K562 (cell line): Measurements from ENCODE around the gene BIRC7. TPM values are rescaled to one million over a fixed set of nuclear protein-coding genes. Genes with fewer than 3 reads are reported as not detected.

Source experiments
- ATAC-seq: fragments of 200-7000 bp; cut with Tn5 transposase; 3 replicates; pipeline ENCODE4 v1.9.1; 2020; ENCODE audit warnings: moderate library complexity
- BruUV-seq: library from RNA; stranded (reverse); fragments of 400-500 nt; replicated peaks from 2 replicates; lab custom pipeline; 2021; lab: Mats Ljungman, UMichigan
- CTCF ChIA-PET: fragments of 300-600 bp; formaldehyde crosslinking; extraction: SDS; loops from one replicate; lab custom pipeline; 2021; ENCODE audit warnings: low intra/inter-chr PET ratio; lab: Yijun Ruan, JAX
- POLR2A ChIA-PET: fragments of 300-600, 350-650 bp; sonication (Branson Sonifier 250); formaldehyde crosslinking; extraction: SDS; loops from one replicate; lab custom pipeline; 2021; ENCODE audit warnings: antibody characterized with exemption, inconsistent platforms; lab: Yijun Ruan, JAX
- DNase-seq, 4 experiments: peaks; one replicate each; pipeline versions ENCODE4 v3.0.0 to v3.0.0-alpha.2; 2011 to 2018; ENCODE audit warnings: low spot score in 3 of 4, mixed read lengths in 3 of 4; ENCODE audit errors: extremely low read depth in 1 of 4
- FAIRE-seq: peaks from 2 replicates; lab custom pipeline; 2011; peaks lifted over from hg19 to GRCh38; lab: Jason Lieb, UNC
- H2AFZ ChIP-seq: 2 replicates; pipeline ENCODE4 v1.6.0; 2011; ENCODE audit warnings: low read depth, low read length, control low read depth, inconsistent platforms
- H3K27ac ChIP-seq: fragments of 200-600 bp; 3 replicates; pipeline ENCODE4 v1.8.0; 2011; ENCODE audit warnings: low read depth, mild to moderate bottlenecking, control low read depth, inconsistent platforms, low read length, moderate library complexity, mixed read lengths; ENCODE audit errors: extremely low read depth
- H3K27me3 ChIP-seq, 2 experiments: fragments of 300-600 bp in 1 of 2; 2 replicates in 1 of 2; 3 replicates in 1 of 2; pipeline versions ENCODE4 v1.6.0 to v1.8.0; 2011; ENCODE audit warnings: inconsistent platforms in 2 of 2, low read length in 2 of 2, mild to moderate bottlenecking in 1 of 2, mixed read lengths in 1 of 2, moderate library complexity in 1 of 2; ENCODE audit not compliant: control insufficient read depth in 2 of 2, insufficient read depth in 2 of 2
- H3K36me3 ChIP-seq: fragments of 300-600 bp; 3 replicates; pipeline ENCODE4 v1.8.0; 2011; ENCODE audit warnings: mild to moderate bottlenecking, low read length, inconsistent platforms; ENCODE audit not compliant: control insufficient read depth, insufficient read depth
- H3K4me1 ChIP-seq, 2 experiments: fragments of 200-600 bp in 1 of 2; replicated peaks in 1 of 2; 2 replicates in 1 of 2; 3 replicates in 1 of 2; pipeline versions ENCODE4 v1.5.1 to v1.8.0; 2011; ENCODE audit warnings: inconsistent platforms in 2 of 2, low read length in 2 of 2, mild to moderate bottlenecking in 1 of 2, mixed read lengths in 1 of 2, moderate library complexity in 1 of 2; ENCODE audit not compliant: control insufficient read depth in 2 of 2, insufficient read depth in 2 of 2
- H3K4me2 ChIP-seq: 2 replicates; pipeline ENCODE4 v1.6.1; 2011; ENCODE audit warnings: low read length, control low read depth, inconsistent platforms, mixed read lengths; ENCODE audit not compliant: insufficient read depth
- H3K4me3 ChIP-seq: fragments of 200-600 bp; sonication (generic), shearing (Covaris generic); 2 replicates; pipeline ENCODE4 v1.5.1; 2016; ENCODE audit warnings: control low read depth, inconsistent platforms
- H3K79me2 ChIP-seq: fragments of 200-600 bp; 3 replicates; pipeline ENCODE4 v1.8.0; 2011; ENCODE audit warnings: low read length, inconsistent platforms; ENCODE audit not compliant: control insufficient read depth, insufficient read depth
- H3K9ac ChIP-seq, 2 experiments: 2 replicates each; pipeline versions ENCODE4 v1.6.0 to v1.6.1; 2011; ENCODE audit warnings: low read depth in 2 of 2, low read length in 2 of 2, control low read depth in 1 of 2, inconsistent platforms in 1 of 2, mild to moderate bottlenecking in 1 of 2, mixed read lengths in 1 of 2; ENCODE audit not compliant: insufficient read depth in 1 of 2
- H3K9me1 ChIP-seq: one replicate; pipeline ENCODE4 v1.6.0; 2011; ENCODE audit warnings: inconsistent platforms, mild to moderate bottlenecking, low read length, moderate library complexity; ENCODE audit not compliant: control insufficient read depth, insufficient read depth
- H3K9me3 ChIP-seq: replicated peaks from 2 replicates; pipeline ENCODE4 v1.5.1; 2011; ENCODE audit warnings: low read depth, low read length, inconsistent platforms; ENCODE audit not compliant: control insufficient read depth, insufficient read depth
- H4K20me1 ChIP-seq: replicated peaks from 2 replicates; pipeline ENCODE4 v1.6.1; 2011; ENCODE audit warnings: low read length, inconsistent platforms, mixed read lengths; ENCODE audit not compliant: control insufficient read depth, insufficient read depth
- BCOR ChIP-seq: fragments of 450-650 bp; IDR thresholded peaks from 2 replicates; pipeline ENCODE4 v1.6.1; 2016
- CREB3L1 ChIP-seq: fragments of 450-650 bp; IDR thresholded peaks from 2 replicates; pipeline ENCODE4 v1.6.1; 2014; ENCODE audit warnings: low read depth, mild to moderate bottlenecking, moderate library complexity, borderline replicate concordance
- DEAF1 ChIP-seq: fragments of 450-650 bp; formaldehyde crosslinking; IDR thresholded peaks from 2 replicates; pipeline ENCODE4 v1.4.0; 2020; ENCODE audit warnings: mild to moderate bottlenecking, moderate library complexity
- FOXJ3 ChIP-seq: sonication (generic); formaldehyde crosslinking; IDR thresholded peaks from 2 replicates; pipeline ENCODE4 v1.4.0; 2020; ENCODE audit warnings: mild to moderate bottlenecking, missing genetic modification reagents
- HLTF ChIP-seq: fragments of 450-650 bp; IDR thresholded peaks from 2 replicates; pipeline ENCODE4 v1.6.1; 2016
- JUND ChIP-seq, 2 experiments: IDR thresholded peaks; 2 replicates in 1 of 2; 3 replicates in 1 of 2; pipeline ENCODE4 v1.6.1; 2011; ENCODE audit warnings: borderline replicate concordance in 2 of 2, low read depth in 2 of 2, low read length in 2 of 2, improper control_type of control experiment in 1 of 2, missing biosample characterization in 1 of 2, missing genetic modification characterization in 1 of 2, missing genetic modification reagents in 1 of 2
- KAT8 ChIP-seq: fragments of 450-650 bp; IDR thresholded peaks from 2 replicates; pipeline ENCODE4 v1.6.1; 2016; ENCODE audit warnings: low read depth, mild to moderate bottlenecking
- NR0B1 ChIP-seq: fragments of 450-650 bp; IDR thresholded peaks from one replicate; pipeline ENCODE4 v1.6.1; 2018; ENCODE audit warnings: mild to moderate bottlenecking, moderate library complexity; ENCODE audit not compliant: partially characterized antibody
- PML ChIP-seq: IDR thresholded peaks from 2 replicates; pipeline ENCODE4 v1.6.1; 2012; ENCODE audit warnings: low read length, inconsistent platforms
- RNF2 ChIP-seq: sonication (generic); IDR thresholded peaks from 2 replicates; pipeline ENCODE4 v1.6.1; 2016
- TBP ChIP-seq: optimal IDR thresholded peaks from 2 replicates; pipeline ENCODE3; 2011; ENCODE audit warnings: low read depth, low read length, improper control_type of control experiment
- TCF7L2 ChIP-seq: fragments of 150-350 bp; IDR thresholded peaks from 2 replicates; pipeline ENCODE4 v1.6.1; 2016; ENCODE audit warnings: low read depth, mild to moderate bottlenecking, low read length, moderate library complexity
- TOE1 ChIP-seq, 2 experiments: fragments of 450-650 bp in 1 of 2; sonication (generic) in 1 of 2; formaldehyde crosslinking in 1 of 2; IDR thresholded peaks; 2 replicates each; pipeline versions ENCODE4 v1.7.1 to v1.8.0; 2016 to 2022; ENCODE audit warnings: borderline replicate concordance in 2 of 2, mild to moderate bottlenecking in 2 of 2, antibody characterized with exemption in 1 of 2, inconsistent platforms in 1 of 2, low read depth in 1 of 2, missing genetic modification reagents in 1 of 2, moderate library complexity in 1 of 2
- U2AF1 ChIP-seq: fragments of 200-400 bp; formaldehyde crosslinking; optimal IDR thresholded peaks from 2 replicates; pipeline ENCODE3; 2017; ENCODE audit warnings: mild to moderate bottlenecking, low read depth, low read length, moderate library complexity
- ZC3H4 ChIP-seq: sonication (generic); formaldehyde crosslinking; IDR thresholded peaks from 2 replicates; pipeline ENCODE4 v1.9.0; 2021; ENCODE audit warnings: missing genetic modification reagents, borderline replicate concordance
- ZFPM2 ChIP-seq: fragments of 250-450 bp; sonication (Bioruptor Pico); IDR thresholded peaks from 2 replicates; pipeline ENCODE4 v1.5.1; 2022; ENCODE audit warnings: mild to moderate bottlenecking
- ZNF507 ChIP-seq: conservative IDR thresholded peaks from 2 replicates; pipeline ENCODE4 v1.6.1; 2017; ENCODE audit warnings: missing genetic modification characterization, missing compliant biosample characterization
- WGBS: fragments of 100-300 bp; shearing (Covaris generic); methylation state at CpG from one replicate; pipeline ENCODE4 v1.1.6; 2016; ENCODE audit warnings: low coverage, mixed read lengths; ENCODE audit not compliant: insufficient coverage; ENCODE audit errors: missing lambda C conversion rate; 5-methylcytosine and 5-hydroxymethylcytosine counted together
- in situ Hi-C: fragments of 300-500 bp; cut with MboI; formaldehyde crosslinking; loops from 4 replicates; pipeline ENCODE4 v1.15.0; 2018; ENCODE audit warnings: inconsistent platforms, mixed read lengths
- intact Hi-C: fragments of 100-400 bp; cut with micrococcal nuclease; formaldehyde crosslinking; loops from 2 replicates; pipeline ENCODE4 v1.14.2; 2022
- polyA plus RNA-seq, 8 experiments: library from polyadenylated mRNA; depleted of rRNA in 4 of 8; stranded (reverse) in 5 of 8; unstranded in 3 of 8; fragments of >200 nt; fragmentation: Nextera tagmentation in 2 of 8; fragmentation: Illumina TruSeq in 1 of 8; extraction: Ambion mirVana in 2 of 8; extraction: Trizol in 1 of 8; gene quantifications; 2 replicates each; pipeline versions ENCODE4 v1.2.1 to v1.2.3, GENCODE V29; 2011 to 2014; ENCODE audit warnings: inconsistent platforms in 1 of 8, missing spikeins in 1 of 8
- total RNA-seq, 7 experiments: library from RNA; depleted of rRNA in 6 of 7; stranded (reverse); fragments of >200 nt in 6 of 7; fragmentation: Illumina TruSeq in 2 of 7; extraction: Trizol in 2 of 7; gene quantifications; 2 replicates each; pipeline versions ENCODE4 v1.2.1 to v1.2.3, GENCODE V29; 2011 to 2021; ENCODE audit warnings: low replicate concordance in 1 of 7

BIRC7 gene
- total and polyA plus RNA-seq, 9 of the 15 experiments (the other 6 are each of a cell fraction or from before 2014, with no cell fraction given) = 0.14 to 0.19 (median 0.16) TPM; not detected in 5

- TF ChIP-seq HLTF = no peak
- no peak for TF ChIP-seq RNF2
- TF ChIP-seq BCOR = no peak
- TF ChIP-seq, all 486 proteins: peak for 0
These were observed 30.3 kb downstream of the BIRC7 start (continued) for GRCh38 chr20:63265891-63266515.

GRCh38 chr20:63267691-63268090, 32.0 kb downstream of the BIRC7 start:
- H3K4me3 ChIP-seq = no peak overlapping the region
- H3K27ac ChIP-seq = no peak overlapping the region
- ATAC-seq (no peak), DNase-seq (no peak), FAIRE-seq (no peak)
- in situ Hi-C loops (no loop called here), intact Hi-C loops (no loop called here)
- peaks cover 0 to 25% of the 10 kb centered on the region in 2 experiments; a peak in 4 of 5 replicates for H3K27me3 ChIP-seq
- H3K4me1 ChIP-seq = peaks cover 11 to 18% of the 10 kb centered on the region in 2 experiments
- H3K9ac ChIP-seq = peak overlapping the region in 1 of 2 experiments; percentile 50; a peak in 1 of 4 replicates
- CTCF ChIA-PET = no interaction called here
- 21% methylated on average over 9 of the region's 9 CpGs for WGBS
- no peak overlapping the region for H3K4me2 ChIP-seq
- BruUV-seq = no TSS peak
- 0 out of 2 replicates have a peak, but pooled peaks cover 7% of the 10 kb centered on the region for H4K20me1 ChIP-seq
- no peaks in the 10 kb centered on the region for H3K36me3 ChIP-seq
- POLR2A ChIA-PET = no interaction called here
- no peaks in the 10 kb centered on the region for H3K9me1 ChIP-seq
- no peak overlapping the region for H2AFZ ChIP-seq
- no peaks in the 10 kb centered on the region for H3K9me3 ChIP-seq
- H3K79me2 ChIP-seq = peaks cover 2% of the 10 kb centered on the region
- no peak for TF ChIP-seq JUND (IDR thresholded peaks at IDR 0.05; ENCODE audit: borderline replicate concordance, low read depth, low read length)
- TF ChIP-seq JUND (tag; IDR thresholded peaks at IDR 0.05; ENCODE audit: borderline replicate concordance, low read depth, low read length) = no peak
- no peak for TF ChIP-seq ZC3H4 (CRISPR knock-in tag)
- no peak for TF ChIP-seq NR0B1
- no peak for TF ChIP-seq ZNF507 (tag)
- TF ChIP-seq TOE1 (IDR thresholded peaks at IDR 0.05; ENCODE audit: borderline replicate concordance) = no peak
- no peak for TF ChIP-seq TOE1 (CRISPR knock-in tag; IDR thresholded peaks at IDR 0.05; ENCODE audit: borderline replicate concordance, low read depth)
- TF ChIP-seq TBP = no peak
- no peak for TF ChIP-seq TCF7L2
- TF ChIP-seq KAT8 = no peak
- TF ChIP-seq PML = no peak
- TF ChIP-seq CREB3L1 = no peak
- TF ChIP-seq U2AF1 = no peak
- no peak for TF ChIP-seq DEAF1
- no peak for TF ChIP-seq ZFPM2 (CRISPR knock-in tag)
- TF ChIP-seq FOXJ3 (CRISPR knock-in tag) = no peak
